ENCODE results near the gene DIAPH2.

GRCh38 chrX:97629597-97629985 is 944.9 kb downstream of the DIAPH2 start:
- TF ChIP-seq CTCF (IDR thresholded peaks at IDR 0.05; ENCODE audit: low read depth, low read length, poor library complexity, severe bottlenecking) (no peak), EZH2phosphoT487 (IDR thresholded peaks at IDR 0.05; ENCODE audit: borderline replicate concordance, low read length) (no peak)

Measured in DOHH2 (cell line).